HTR-8/SVneo (cell line): Measurements from ENCODE around the gene LGALS12.

Source experiments
- DNase-seq: peaks from one replicate; pipeline ENCODE4 v3.0.0; 2011; ENCODE audit warnings: low spot score, mixed read lengths; ENCODE audit not compliant: insufficient read length
- FAIRE-seq: peaks from 2 replicates; lab custom pipeline; 2011; peaks lifted over from hg19 to GRCh38; lab: Jason Lieb, UNC

The LGALS12 gene

DNA sequence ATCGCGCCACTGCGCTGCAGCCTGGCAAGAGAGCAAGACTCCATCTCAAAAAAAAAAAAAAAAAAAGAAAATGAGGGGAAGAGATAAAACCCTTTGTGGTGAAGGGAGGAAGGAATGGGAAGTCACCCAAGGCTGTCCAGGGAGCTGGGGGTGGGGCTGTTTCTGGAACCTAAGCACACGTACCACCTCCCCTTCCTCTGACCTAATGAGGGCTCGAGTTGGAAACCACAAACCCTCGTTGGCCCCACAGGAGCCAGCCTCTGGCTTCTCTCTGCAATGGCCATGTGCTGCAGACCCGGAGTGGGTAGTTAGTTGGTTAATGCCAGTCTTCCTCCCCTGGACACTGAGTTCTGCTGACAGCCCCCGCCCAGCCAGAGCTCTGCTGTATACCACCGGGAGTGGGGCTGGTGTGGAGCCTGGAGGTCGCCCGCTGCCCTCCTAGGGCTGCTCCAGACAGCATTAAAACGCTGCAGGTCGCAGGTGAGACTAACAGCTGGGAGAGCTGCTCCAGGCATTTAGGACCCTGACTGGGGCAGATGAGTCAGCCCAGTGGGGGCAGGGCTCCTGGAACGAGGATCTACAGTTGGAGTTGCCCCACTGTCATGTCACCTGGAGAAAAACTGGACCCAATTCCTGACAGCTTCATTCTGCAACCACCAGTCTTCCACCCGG is at the start of gene LGALS12:
Gene LGALS12, plus strand, starts transcription at position 228 of the 672 bp plus-strand sequence. Its CDS starts 375 bp downstream, at position 603.
- no peak for DNase-seq
- no peak for FAIRE-seq

DNA sequence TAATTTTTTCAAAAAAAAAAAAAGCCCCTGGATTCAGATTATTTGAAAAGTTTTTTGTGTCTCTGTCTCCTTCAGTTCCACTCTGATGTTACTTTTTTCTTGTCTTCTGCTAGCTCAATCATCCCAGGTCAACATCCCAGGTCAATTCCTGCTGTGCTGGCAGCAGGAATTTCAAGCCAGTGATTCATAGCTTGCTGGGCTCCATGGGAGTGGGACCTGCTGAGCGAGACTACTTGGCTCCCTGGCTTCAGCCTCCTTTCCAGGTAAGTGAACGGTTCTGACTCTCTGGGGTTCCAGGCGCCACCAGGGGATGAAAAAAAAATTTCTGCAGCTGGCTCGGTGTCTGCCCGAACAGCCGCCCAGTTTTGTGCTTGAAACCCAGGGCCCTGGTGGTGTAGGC is 46.3 kb upstream of the LGALS12 start:
- DNase-seq (no peak), FAIRE-seq (no peak)

GRCh38 chr11:63462137-63462536 is 43.7 kb upstream of the LGALS12 start:
- no peak for FAIRE-seq

GRCh38 chr11:63470311-63470710 is 35.6 kb upstream of the LGALS12 start:
- FAIRE-seq (no peak), DNase-seq (no peak)

More at GRCh38 chr11:63462137-63462536, 43.7 kb upstream of the LGALS12 start:
- DNase-seq: no peak

- DNase-seq (no peak), FAIRE-seq (no peak)
Measured at GRCh38 chr11:63472372-63472771, 33.5 kb upstream of the LGALS12 start.

DNA sequence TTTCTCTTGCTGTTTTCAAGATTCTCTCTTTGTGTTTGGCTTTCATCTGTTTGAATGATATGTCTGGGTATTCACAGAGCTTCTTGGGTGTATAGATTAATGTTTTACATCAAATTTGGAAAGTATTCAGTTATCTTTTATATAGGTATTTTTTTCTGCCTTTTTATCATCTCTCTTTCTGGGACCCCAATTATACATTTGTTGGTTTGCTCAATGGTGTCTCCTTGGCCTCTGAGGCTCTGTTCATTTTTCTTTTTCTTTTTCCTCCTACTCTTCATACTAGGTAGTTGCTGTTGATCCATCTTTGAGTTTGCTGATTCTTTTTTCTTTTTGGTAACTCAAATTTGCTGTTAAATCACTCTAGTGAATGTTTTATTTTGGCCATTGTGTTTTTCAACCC is 29.3 kb upstream of the LGALS12 start:
- FAIRE-seq (no peak), DNase-seq (no peak)

- FAIRE-seq: no peak
- peak; percentile 69 for DNase-seq
Measured at GRCh38 chr11:63478896-63479295, 27.0 kb upstream of the LGALS12 start.

- FAIRE-seq: no peak
- DNase-seq: no peak
Measured at GRCh38 chr11:63480039-63480438, 25.8 kb upstream of the LGALS12 start.

DNA sequence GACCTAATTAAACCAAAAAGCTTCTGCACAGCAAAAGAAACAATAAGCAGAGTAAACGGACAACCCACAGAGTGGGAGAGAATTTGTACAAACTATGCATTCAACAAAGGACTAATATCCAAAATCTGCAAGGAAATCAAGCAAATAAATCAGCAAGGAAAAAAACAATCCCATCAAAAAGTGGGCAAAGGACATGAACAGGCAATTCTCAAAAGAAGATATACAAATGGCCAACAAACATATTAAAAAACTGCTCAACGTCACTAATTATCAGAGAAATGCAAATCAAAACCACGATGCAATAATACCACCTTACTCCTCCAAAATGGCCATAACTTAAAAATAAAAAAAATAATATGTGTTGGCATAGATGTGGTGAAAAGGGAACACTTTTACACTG is 20.1 kb upstream of the LGALS12 start:
- FAIRE-seq: no peak

GRCh38 chr11:63488789-63489188 is 17.1 kb upstream of the LGALS12 start:
- FAIRE-seq: no peak
- no peak for DNase-seq

More for the DNA sequence above, 20.1 kb upstream of the LGALS12 start:
- DNase-seq: no peak

DNA sequence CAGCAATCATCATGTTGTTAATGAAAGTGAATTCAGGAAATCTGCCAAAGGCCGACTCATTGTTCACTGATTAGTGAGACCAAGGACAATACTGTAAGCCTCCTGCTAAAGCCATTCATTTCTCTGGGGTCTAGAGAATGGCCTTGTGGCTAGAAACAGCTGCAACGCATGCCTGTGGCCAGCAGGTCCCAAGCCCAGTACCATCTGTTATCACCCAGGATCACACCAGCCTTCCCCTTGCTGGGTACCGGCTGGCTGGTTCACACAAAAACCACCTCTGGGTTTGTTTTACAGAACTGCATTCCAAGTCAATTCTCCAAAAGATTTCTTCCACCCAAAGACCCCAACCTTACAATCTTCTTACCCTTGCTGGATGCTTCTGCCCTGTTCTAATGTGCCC is 16.0 kb upstream of the LGALS12 start:
- FAIRE-seq (no peak), DNase-seq (no peak)

- DNase-seq (no peak), FAIRE-seq (no peak)
Measured at GRCh38 chr11:63490551-63491239, 15.2 kb upstream of the LGALS12 start, which contains the start of gene PLAAT5. TSS of gene PLAAT5 (minus strand) at chr11:63491167. CDS start at chr11:63491034, 133 bp downstream.

GRCh38 chr11:63491240-63491587 is 14.7 kb upstream of the LGALS12 start:
- no peak for FAIRE-seq
- no peak for DNase-seq

DNA sequence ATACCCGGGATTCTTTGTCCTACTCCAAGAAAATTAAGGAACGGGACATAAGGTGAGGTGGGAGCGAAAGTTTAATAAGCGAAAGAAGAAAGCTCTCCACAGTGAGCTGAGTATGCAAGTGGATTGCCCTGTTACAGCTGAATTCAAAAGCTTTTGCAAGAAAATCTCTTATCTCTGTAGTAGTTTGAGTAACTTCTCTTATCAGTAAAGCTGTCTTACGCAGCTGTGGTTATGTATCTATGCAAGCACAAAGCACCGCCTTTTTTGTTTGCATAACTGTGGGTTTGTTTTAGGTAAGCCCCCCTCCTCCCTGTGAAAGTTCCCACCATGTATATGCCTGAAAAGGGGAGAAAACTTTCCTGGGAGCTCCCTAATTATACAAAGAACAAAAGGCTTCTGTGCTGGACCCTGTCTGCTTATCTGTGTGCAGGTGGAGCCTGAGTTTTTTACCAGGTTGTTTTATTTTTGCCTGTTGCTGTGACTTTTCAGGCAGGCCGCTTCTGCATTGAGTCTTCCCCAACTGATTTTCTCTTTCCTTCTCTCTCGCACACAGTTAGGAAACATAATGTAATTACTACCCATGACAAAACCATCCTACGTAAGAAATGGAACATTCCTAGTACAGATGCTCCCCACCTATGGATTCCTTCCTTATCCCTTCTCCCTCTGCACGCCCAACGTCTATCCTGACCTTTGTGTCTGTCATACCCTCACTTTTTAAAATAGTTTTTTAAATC is 14.1 kb upstream of the LGALS12 start:
- no peak for FAIRE-seq
- no peak for DNase-seq

DNA sequence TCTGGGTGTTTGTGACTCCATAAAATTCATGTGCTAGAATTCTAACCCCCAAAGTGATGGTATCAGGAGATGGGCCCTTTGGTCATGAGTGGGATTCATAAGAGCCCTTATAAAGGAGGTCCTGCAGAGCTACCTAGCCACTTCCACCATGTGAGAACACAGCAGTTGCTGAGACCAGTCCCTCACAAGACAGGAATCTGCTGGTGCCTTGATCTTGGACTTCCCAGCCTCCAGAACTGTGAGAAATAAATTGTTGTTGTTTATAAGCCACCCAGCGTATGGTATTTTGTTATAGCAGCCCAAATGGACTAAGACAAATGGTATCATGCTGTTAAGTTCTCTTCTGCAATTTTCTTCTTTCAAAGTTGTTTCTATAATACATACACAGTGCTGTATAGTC is 13.4 kb upstream of the LGALS12 start:
- DNase-seq (no peak), FAIRE-seq (no peak)

DNA sequence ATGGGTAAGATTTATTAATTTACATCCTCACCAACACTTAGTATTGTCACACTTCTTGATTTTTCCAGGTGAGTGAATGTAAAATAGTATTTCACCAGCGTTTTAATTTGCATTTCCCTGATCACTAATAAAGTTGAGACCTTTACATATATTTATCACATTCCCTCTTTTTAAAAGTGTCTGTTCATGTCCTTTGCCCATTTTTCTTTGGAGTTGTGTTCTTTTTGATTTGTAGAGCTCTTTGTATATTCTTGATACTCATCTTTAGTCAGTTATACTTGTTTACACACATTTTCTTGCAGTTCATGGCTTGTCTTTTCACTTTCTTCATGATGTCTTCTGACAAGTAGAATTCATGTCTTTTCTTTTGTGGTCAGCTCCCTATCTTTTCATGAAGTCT is 12.8 kb upstream of the LGALS12 start:
- FAIRE-seq: no peak
- no peak for DNase-seq

DNA sequence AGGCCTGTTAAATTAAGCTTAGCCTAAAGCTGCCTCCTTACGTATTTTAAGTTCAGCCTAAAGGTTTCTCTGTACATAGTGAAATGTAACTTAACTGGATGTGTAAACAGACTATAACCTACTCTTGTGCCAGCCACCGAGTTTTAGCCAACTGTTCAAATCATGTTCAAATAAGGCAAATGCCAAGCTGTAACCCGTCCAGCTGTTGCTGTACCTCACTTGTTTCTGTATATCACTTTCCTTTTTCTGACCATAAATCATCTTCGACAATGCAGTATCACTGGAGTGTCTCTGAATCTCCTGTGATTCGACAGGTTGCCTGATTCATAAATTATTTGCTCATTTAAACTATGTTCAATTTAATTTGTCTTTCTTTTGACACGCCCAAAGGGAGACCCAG is 10.9 kb upstream of the LGALS12 start:
- FAIRE-seq (no peak), DNase-seq (no peak)

DNA sequence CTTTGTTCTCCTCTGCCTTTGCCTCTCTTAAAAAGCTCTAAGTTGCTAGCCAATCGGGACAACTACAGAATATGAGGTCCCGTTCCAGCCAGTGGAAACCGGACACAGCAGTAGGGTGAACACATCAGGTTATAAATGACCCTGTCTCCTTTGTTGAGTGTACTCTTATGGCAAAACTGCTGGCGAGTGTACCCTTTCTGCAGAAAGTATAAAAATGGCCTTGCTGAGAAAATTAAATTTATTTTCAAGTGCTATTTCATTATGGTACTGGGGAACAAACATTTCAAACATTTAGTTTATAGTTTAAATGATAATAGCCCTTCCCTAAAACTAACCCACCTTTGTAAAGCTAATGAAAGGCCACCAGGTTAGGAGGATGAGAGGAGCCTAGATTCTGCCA is 6.0 kb upstream of the LGALS12 start:
- DNase-seq: no peak
- FAIRE-seq: no peak

DNA sequence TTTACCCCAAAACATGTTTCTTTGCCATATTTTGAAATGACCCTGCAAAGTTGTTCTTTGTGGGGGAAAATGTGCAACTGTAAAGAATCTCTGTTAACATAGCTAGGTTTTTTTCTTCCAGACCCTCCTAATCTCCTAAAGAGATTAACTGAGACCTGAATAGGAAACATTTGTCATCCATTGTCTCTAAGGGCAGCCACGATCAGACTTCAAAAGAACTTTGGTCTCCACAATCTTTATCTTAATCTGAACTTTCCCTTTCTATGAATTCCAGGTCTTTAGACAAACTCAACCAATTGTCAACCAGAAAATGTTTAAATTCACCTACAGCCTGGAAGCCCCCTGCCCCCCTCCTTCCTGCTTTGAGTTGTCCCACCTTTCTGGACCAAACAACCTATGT is 4.6 kb upstream of the LGALS12 start:
- FAIRE-seq (no peak), DNase-seq (no peak)

GRCh38 chr11:63502252-63502820 is 3.5 kb upstream of the LGALS12 start:
- no peak for DNase-seq
- no peak for FAIRE-seq

GRCh38 chr11:63503492-63503891 is 2.4 kb upstream of the LGALS12 start:
- FAIRE-seq (no peak), DNase-seq (no peak)
